ACC112 (cell line): ENCODE data around the gene CTIF.

Experiments used
- H2AFZ ChIP-seq: fragments of 200-600 bp; sonication (generic); one replicate; pipeline ENCODE4 v1.6.0; 2017; ENCODE audit warnings: antibody characterized with exemption, low read length; ENCODE audit not compliant: unreplicated experiment
- H3K27ac ChIP-seq: fragments of 200-600 bp; sonication (generic); 2 replicates; pipeline ENCODE4 v1.5.1; 2014; ENCODE audit warnings: low read depth, mild to moderate bottlenecking, antibody characterized with exemption, low read length, moderate library complexity
- H3K27me3 ChIP-seq: fragments of 200-600 bp; sonication (generic); 2 replicates; pipeline ENCODE4 v1.6.1; 2014; ENCODE audit warnings: mild to moderate bottlenecking, antibody characterized with exemption, low read length, moderate library complexity, mixed read lengths; ENCODE audit not compliant: insufficient read depth
- H3K36me3 ChIP-seq: fragments of 200-600 bp; sonication (generic); 2 replicates; pipeline ENCODE4 v1.6.1; 2016; ENCODE audit warnings: mild to moderate bottlenecking, antibody characterized with exemption, low read length, moderate library complexity, mixed read lengths; ENCODE audit not compliant: insufficient read depth
- H3K4me1 ChIP-seq: fragments of 200-600 bp; sonication (generic); one replicate; pipeline ENCODE4 v1.6.1; 2016; ENCODE audit warnings: low read length, mixed read lengths; ENCODE audit not compliant: insufficient read depth, unreplicated experiment, control insufficient read depth
- H3K4me3 ChIP-seq: fragments of 200-600 bp; sonication (generic); 2 replicates; pipeline ENCODE4 v1.5.1; 2014; ENCODE audit warnings: mild to moderate bottlenecking, low read depth, low read length
- H3K79me2 ChIP-seq: fragments of 200-600 bp; sonication (generic); one replicate; pipeline ENCODE4 v1.6.0; 2016; ENCODE audit warnings: low read length; ENCODE audit not compliant: control insufficient read depth, unreplicated experiment, insufficient read depth

Gene CTIF

GRCh38 chr18:48621815-48622555 lies 83.2 kb downstream of the CTIF start:
- Histone ChIP-seq H3K4me1 (peaks cover 40% of the 10 kb centered on the region), H3K27ac (peak overlapping the region; percentile 78), H3K36me3 (peaks cover 7% of the 10 kb centered on the region; the same call in 1 of the 2 replicates), H3K27me3 (no peaks in the 10 kb centered on the region), H3K4me3 (no peak overlapping the region), H2AFZ (no peak overlapping the region), H3K79me2 (no peaks in the 10 kb centered on the region)

GRCh38 chr18:48622911-48623431 lies 84.1 kb downstream of the CTIF start:
- peaks cover 7% of the 10 kb centered on the region; the same call in 1 of the 2 replicates for H3K36me3 ChIP-seq
- H3K27ac ChIP-seq, result peak overlapping the region; percentile 78
- H3K79me2 ChIP-seq, result no peaks in the 10 kb centered on the region
- no peak overlapping the region for H3K4me3 ChIP-seq
- H2AFZ ChIP-seq, result no peak overlapping the region
- peaks cover 45% of the 10 kb centered on the region for H3K4me1 ChIP-seq
- no peaks in the 10 kb centered on the region for H3K27me3 ChIP-seq

- no peak overlapping the region for H3K4me3 ChIP-seq
- no peaks in the 10 kb centered on the region for H3K27me3 ChIP-seq
- peak overlapping the region; percentile 78 for H3K27ac ChIP-seq
- peaks cover 45% of the 10 kb centered on the region for H3K4me1 ChIP-seq
- no peak overlapping the region for H2AFZ ChIP-seq
- peaks cover 11% of the 10 kb centered on the region; the same call in 1 of the 2 replicates for H3K36me3 ChIP-seq
- H3K79me2 ChIP-seq, result no peaks in the 10 kb centered on the region
Measured at GRCh38 chr18:48623468-48624235, 84.8 kb downstream of the CTIF start.

GRCh38 chr18:48624856-48625255 lies 86.0 kb downstream of the CTIF start:
- peak overlapping the region; percentile 78 for H3K27ac ChIP-seq
- no peaks in the 10 kb centered on the region for H3K79me2 ChIP-seq
- no peak overlapping the region for H3K4me3 ChIP-seq
- no peak overlapping the region for H2AFZ ChIP-seq
- H3K4me1 ChIP-seq, result peaks cover 51% of the 10 kb centered on the region
- H3K27me3 ChIP-seq, result no peaks in the 10 kb centered on the region
- H3K36me3 ChIP-seq, result peaks cover 11% of the 10 kb centered on the region; the same call in 1 of the 2 replicates

GRCh38 chr18:48627216-48627615 lies 88.4 kb downstream of the CTIF start:
- H3K4me1 ChIP-seq, result peaks cover 37% of the 10 kb centered on the region
- H2AFZ ChIP-seq, result no peak overlapping the region
- no peaks in the 10 kb centered on the region for H3K79me2 ChIP-seq
- H3K27me3 ChIP-seq, result no peaks in the 10 kb centered on the region
- peaks cover 11% of the 10 kb centered on the region; the same call in 1 of the 2 replicates for H3K36me3 ChIP-seq
- no peak overlapping the region for H3K4me3 ChIP-seq
- no peak overlapping the region for H3K27ac ChIP-seq

GRCh38 chr18:48629730-48630324 lies 91.0 kb downstream of the CTIF start:
- H3K4me1 ChIP-seq, result peaks cover 15% of the 10 kb centered on the region
- H3K4me3 ChIP-seq, result no peak overlapping the region
- H3K27ac ChIP-seq, result peak overlapping the region; percentile 79
- H3K27me3 ChIP-seq, result no peaks in the 10 kb centered on the region
- H3K79me2 ChIP-seq, result no peaks in the 10 kb centered on the region
- no peak overlapping the region for H2AFZ ChIP-seq
- H3K36me3 ChIP-seq, result peaks cover 7% of the 10 kb centered on the region; the same call in 1 of the 2 replicates

GRCh38 chr18:48631851-48632250 lies 93.0 kb downstream of the CTIF start:
- H3K27ac ChIP-seq, result no peak overlapping the region
- no peaks in the 10 kb centered on the region for H3K79me2 ChIP-seq
- peaks cover 4% of the 10 kb centered on the region; the same call in 1 of the 2 replicates for H3K36me3 ChIP-seq

GRCh38 chr18:48632676-48633257 lies 93.9 kb downstream of the CTIF start:
- Histone ChIP-seq H3K79me2 (no peaks in the 10 kb centered on the region), H3K36me3 (peaks cover 4% of the 10 kb centered on the region; the same call in 1 of the 2 replicates), H3K4me3 (no peak overlapping the region), H3K27ac (no peak overlapping the region), H3K4me1 (peaks cover 10% of the 10 kb centered on the region), H2AFZ (no peak overlapping the region), H3K27me3 (no peaks in the 10 kb centered on the region)

More at GRCh38 chr18:48631851-48632250, 93.0 kb downstream of the CTIF start:
- Histone ChIP-seq H3K27me3 (no peaks in the 10 kb centered on the region), H2AFZ (no peak overlapping the region), H3K4me3 (no peak overlapping the region), H3K4me1 (peaks cover 15% of the 10 kb centered on the region)

GRCh38 chr18:48634491-48634890 lies 95.7 kb downstream of the CTIF start:
- peaks cover 7% of the 10 kb centered on the region for H3K4me1 ChIP-seq
- no peaks in the 10 kb centered on the region for H3K27me3 ChIP-seq
- H2AFZ ChIP-seq, result no peak overlapping the region
- H3K36me3 ChIP-seq, result no peaks in the 10 kb centered on the region; the same call in 1 of the 2 replicates
- H3K79me2 ChIP-seq, result no peaks in the 10 kb centered on the region
- H3K4me3 ChIP-seq, result no peak overlapping the region
- no peak overlapping the region for H3K27ac ChIP-seq

GRCh38 chr18:48634975-48635374 lies 96.1 kb downstream of the CTIF start:
- Histone ChIP-seq H2AFZ (no peak overlapping the region), H3K4me3 (no peak overlapping the region), H3K79me2 (no peaks in the 10 kb centered on the region), H3K4me1 (peaks cover 5% of the 10 kb centered on the region), H3K27ac (no peak overlapping the region), H3K27me3 (no peaks in the 10 kb centered on the region), H3K36me3 (no peaks in the 10 kb centered on the region; the same call in 1 of the 2 replicates)
